GM20431 (cell line): ENCODE results near the gene RAD50.
"Not testable (repeated sequence)": the region's sequence is repeated elsewhere in the genome, so short reads cannot be mapped to it uniquely, and the experiment has no call there.

Experiments
- in situ Hi-C: fragments of 300-500 bp; cut with MseI, MboI; formaldehyde crosslinking; loops from one replicate; pipeline ENCODE4 v1.15.0; 2020; ENCODE audit warnings: low sequenced_read_pairs; ENCODE audit not compliant: unreplicated experiment

RAD50 gene

GRCh38 chr5:132688536-132689339 is 132.0 kb downstream of the RAD50 start:
- in situ Hi-C loops = no loop called here

- in situ Hi-C loops = no loop called here
These were observed 132.7 kb downstream of the RAD50 start for GRCh38 chr5:132689513-132689912.

GRCh38 chr5:132690156-132690555 is 133.4 kb downstream of the RAD50 start:
- in situ Hi-C loops = no loop called here

GRCh38 chr5:132691755-132692631 is 135.2 kb downstream of the RAD50 start:
- in situ Hi-C loops = not testable (repeated sequence)

DNA sequence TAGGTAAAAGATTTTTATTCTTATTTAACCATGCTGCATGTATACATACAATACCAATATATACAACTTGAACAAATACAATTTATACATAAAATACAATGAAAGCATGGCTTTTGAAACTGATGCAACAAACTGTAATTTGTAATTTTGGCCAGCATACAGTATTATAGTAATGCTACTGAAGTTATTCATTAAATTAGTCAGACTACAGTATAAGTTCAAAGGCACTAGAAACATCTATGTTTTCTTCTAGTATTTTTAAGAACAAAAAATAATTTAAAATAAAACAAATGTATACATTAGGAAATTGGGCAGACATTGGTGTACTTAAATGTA is 135.8 kb downstream of the RAD50 start:
- in situ Hi-C loops = no loop called here
